ENCODE measurements around the gene DCC. TPM values are rescaled to one million over a fixed set of nuclear protein-coding genes. Genes with fewer than 3 reads are reported as not detected.

The DCC gene
- total RNA-seq, 2 donors from 2014 or later = not detected

DNA sequence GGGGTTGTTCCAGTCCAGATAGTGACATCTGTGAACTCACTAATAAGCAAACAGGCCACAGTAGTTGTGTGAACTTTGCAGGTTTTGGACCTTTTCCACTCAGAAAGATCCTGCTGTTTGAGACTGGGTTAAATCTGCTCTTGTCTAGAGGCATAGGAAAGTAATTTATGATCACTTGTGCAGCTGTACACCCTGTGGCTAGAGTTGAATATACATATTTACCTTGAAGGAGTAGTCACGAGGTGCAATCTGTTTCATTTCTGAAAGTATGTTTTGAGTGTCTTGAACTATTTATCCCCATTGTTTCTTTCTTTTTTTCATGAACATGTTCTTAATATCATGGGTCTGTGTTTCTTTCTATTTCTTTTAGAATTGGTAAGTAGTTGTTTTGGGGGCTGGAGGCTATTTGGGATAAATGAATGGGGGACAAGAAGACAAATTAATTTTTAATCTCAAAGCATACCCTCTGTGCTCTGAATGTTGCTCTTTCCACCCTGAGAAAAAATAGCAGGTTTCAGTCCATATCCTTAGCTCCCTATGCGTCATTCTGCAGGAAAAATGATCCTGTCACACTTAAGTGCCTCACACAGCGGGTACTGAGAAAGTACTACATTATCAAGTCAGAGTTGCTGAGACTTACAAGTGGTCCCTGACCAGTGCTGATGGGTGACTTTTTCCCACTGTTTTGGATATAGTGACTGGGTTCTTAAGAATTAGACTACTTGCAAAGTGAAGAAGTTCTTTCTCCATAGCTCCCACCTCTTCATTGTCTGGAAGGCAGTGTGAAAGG is 28.2 kb downstream of the DCC start:
- no peaks in the 10 kb centered on the region for H3K27me3 Mint-ChIP-seq
- no peak overlapping the region for H3K4me3 Mint-ChIP-seq
- DNase-seq (no peak), ATAC-seq (no peak)
- H3K36me3 Mint-ChIP-seq (ENCODE audit: low read depth) = peaks cover 4% of the 10 kb centered on the region
- no peaks in the 10 kb centered on the region for H3K9me3 ChIP-seq (ENCODE audit: control insufficient read depth, low read length, poor library complexity, severe bottlenecking)
- no peak overlapping the region for H3K27ac Mint-ChIP-seq
- no peaks in the 10 kb centered on the region for H3K4me1 Mint-ChIP-seq

- Mint-ChIP-seq H3K27me3 (no peaks in the 10 kb centered on the region), H3K4me1 (no peaks in the 10 kb centered on the region), H3K36me3 (ENCODE audit: low read depth) (peaks cover 4% of the 10 kb centered on the region), H3K27ac (no peak overlapping the region), H3K4me3 (no peak overlapping the region)
- no peak for ATAC-seq
- H3K9me3 ChIP-seq (ENCODE audit: control insufficient read depth, low read length, poor library complexity, severe bottlenecking) = no peaks in the 10 kb centered on the region
- DNase-seq = no peak
Measured at GRCh38 chr18:52370841-52371240, 30.8 kb downstream of the DCC start.

- no peak for ATAC-seq
- DNase-seq = no peak
- no peaks in the 10 kb centered on the region for H3K4me1 Mint-ChIP-seq
- no peaks in the 10 kb centered on the region for H3K27me3 Mint-ChIP-seq
- no peaks in the 10 kb centered on the region for H3K36me3 Mint-ChIP-seq (ENCODE audit: low read depth)
- no peaks in the 10 kb centered on the region for H3K9me3 ChIP-seq (ENCODE audit: control insufficient read depth, low read length, poor library complexity, severe bottlenecking)
- H3K4me3 Mint-ChIP-seq = no peak overlapping the region
- no peak overlapping the region for H3K27ac Mint-ChIP-seq
Measured at GRCh38 chr18:52376104-52376503, 36.1 kb downstream of the DCC start.

GRCh38 chr18:52377094-52377493 is 37.1 kb downstream of the DCC start:
- Mint-ChIP-seq H3K4me1 (no peaks in the 10 kb centered on the region), H3K36me3 (ENCODE audit: low read depth) (no peaks in the 10 kb centered on the region), H3K4me3 (no peak overlapping the region), H3K27me3 (no peaks in the 10 kb centered on the region), H3K27ac (no peak overlapping the region)
- no peak for ATAC-seq
- H3K9me3 ChIP-seq (ENCODE audit: control insufficient read depth, low read length, poor library complexity, severe bottlenecking) = no peaks in the 10 kb centered on the region
- DNase-seq = no peak

GRCh38 chr18:52386306-52386705 is 46.3 kb downstream of the DCC start:
- DNase-seq (no peak), ATAC-seq (no peak)
- no peaks in the 10 kb centered on the region for H3K27me3 Mint-ChIP-seq
- H3K9me3 ChIP-seq (ENCODE audit: control insufficient read depth, low read length, poor library complexity, severe bottlenecking) = no peaks in the 10 kb centered on the region
- H3K4me3 Mint-ChIP-seq = no peak overlapping the region
- H3K4me1 Mint-ChIP-seq = no peaks in the 10 kb centered on the region
- no peak overlapping the region for H3K27ac Mint-ChIP-seq
- no peaks in the 10 kb centered on the region for H3K36me3 Mint-ChIP-seq (ENCODE audit: low read depth)

GRCh38 chr18:52387175-52387574 is 47.2 kb downstream of the DCC start:
- no peaks in the 10 kb centered on the region for H3K36me3 Mint-ChIP-seq (ENCODE audit: low read depth)
- no peaks in the 10 kb centered on the region for H3K4me1 Mint-ChIP-seq
- no peak overlapping the region for H3K27ac Mint-ChIP-seq
- ATAC-seq (no peak), DNase-seq (no peak)
- no peak overlapping the region for H3K4me3 Mint-ChIP-seq
- no peaks in the 10 kb centered on the region for H3K9me3 ChIP-seq (ENCODE audit: control insufficient read depth, low read length, poor library complexity, severe bottlenecking)
- H3K27me3 Mint-ChIP-seq = no peaks in the 10 kb centered on the region

DNA sequence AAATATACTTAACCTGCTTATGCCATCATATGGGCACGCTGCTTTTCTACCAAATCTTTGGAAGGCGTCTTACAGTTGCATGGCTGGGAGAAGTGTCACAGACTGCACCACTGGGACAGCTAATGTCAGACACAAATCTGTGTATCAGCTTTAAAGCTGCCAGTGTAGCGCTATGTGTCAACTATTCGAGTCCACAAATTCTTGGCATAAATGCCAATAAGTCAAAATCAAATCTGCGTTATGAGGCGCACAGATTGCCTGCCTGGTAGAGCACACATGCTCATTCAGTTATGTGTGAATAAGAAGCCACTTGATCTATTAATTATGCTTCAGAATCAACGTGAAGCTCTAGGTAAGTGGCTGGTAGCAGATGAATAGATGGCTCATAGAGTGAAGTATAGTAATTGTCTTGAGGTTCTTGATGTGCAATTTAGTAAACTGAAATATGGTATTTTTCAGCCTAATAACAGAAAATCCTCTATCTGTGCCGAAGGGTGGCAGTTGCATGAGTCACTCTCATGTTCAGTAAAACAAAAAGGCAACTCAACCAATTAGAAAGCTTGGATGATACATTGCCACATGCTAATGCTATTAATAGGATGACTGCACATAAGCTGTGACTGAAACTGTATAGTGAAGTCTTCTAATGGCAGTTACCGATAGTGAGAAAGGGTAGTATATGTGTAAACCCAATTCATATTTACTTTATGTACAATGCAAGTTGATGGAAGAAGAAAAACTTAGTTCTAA is 52.0 kb downstream of the DCC start:
- no peaks in the 10 kb centered on the region for H3K4me1 Mint-ChIP-seq
- H3K4me3 Mint-ChIP-seq = no peak overlapping the region
- H3K27me3 Mint-ChIP-seq = no peaks in the 10 kb centered on the region
- no peaks in the 10 kb centered on the region for H3K9me3 ChIP-seq (ENCODE audit: control insufficient read depth, low read length, poor library complexity, severe bottlenecking)
- ATAC-seq = no peak
- H3K36me3 Mint-ChIP-seq (ENCODE audit: low read depth) = no peaks in the 10 kb centered on the region
- DNase-seq = no peak
- H3K27ac Mint-ChIP-seq = no peak overlapping the region

GRCh38 chr18:52394602-52395001 is 54.6 kb downstream of the DCC start:
- no peak overlapping the region for H3K27ac Mint-ChIP-seq
- H3K4me1 Mint-ChIP-seq = no peaks in the 10 kb centered on the region
- no peak for DNase-seq
- no peak overlapping the region for H3K4me3 Mint-ChIP-seq
- no peaks in the 10 kb centered on the region for H3K36me3 Mint-ChIP-seq (ENCODE audit: low read depth)
- no peaks in the 10 kb centered on the region for H3K9me3 ChIP-seq (ENCODE audit: control insufficient read depth, low read length, poor library complexity, severe bottlenecking)
- no peak for ATAC-seq
- no peaks in the 10 kb centered on the region for H3K27me3 Mint-ChIP-seq

- Mint-ChIP-seq H3K27me3 (no peaks in the 10 kb centered on the region), H3K27ac (no peak overlapping the region), H3K4me1 (no peaks in the 10 kb centered on the region), H3K36me3 (ENCODE audit: low read depth) (no peaks in the 10 kb centered on the region), H3K4me3 (no peak overlapping the region)
- no peak for DNase-seq
- no peak for ATAC-seq
- no peaks in the 10 kb centered on the region for H3K9me3 ChIP-seq (ENCODE audit: control insufficient read depth, low read length, poor library complexity, severe bottlenecking)
Measured at GRCh38 chr18:52395146-52395852, 55.3 kb downstream of the DCC start.

DNA sequence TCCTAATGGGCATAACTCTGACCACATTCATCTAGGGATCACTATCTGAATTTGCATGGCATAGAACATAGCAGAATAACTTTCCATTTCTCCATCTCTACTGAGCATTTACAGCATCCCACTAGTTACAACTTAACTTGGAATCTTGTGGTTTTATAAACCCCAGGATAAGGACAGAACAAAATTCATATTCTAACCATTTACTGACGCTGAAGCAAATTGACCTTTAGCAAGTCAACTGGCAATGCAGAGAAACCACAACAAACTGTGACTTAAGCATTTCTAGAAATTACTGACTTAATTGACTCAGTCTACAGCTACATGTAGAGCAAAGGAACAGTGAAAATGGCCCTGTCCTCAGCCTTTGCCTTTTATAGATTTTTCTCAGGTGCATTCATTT is 61.2 kb downstream of the DCC start:
- Mint-ChIP-seq H3K4me3 (no peak overlapping the region), H3K4me1 (no peaks in the 10 kb centered on the region)

GRCh38 chr18:52402814-52403213 is 62.8 kb downstream of the DCC start:
- Mint-ChIP-seq H3K4me1 (no peaks in the 10 kb centered on the region), H3K36me3 (ENCODE audit: low read depth) (no peaks in the 10 kb centered on the region), H3K27ac (no peak overlapping the region), H3K27me3 (no peaks in the 10 kb centered on the region), H3K4me3 (no peak overlapping the region)
- ATAC-seq = no peak
- no peak for DNase-seq
- no peaks in the 10 kb centered on the region for H3K9me3 ChIP-seq (ENCODE audit: control insufficient read depth, low read length, poor library complexity, severe bottlenecking)

More for the DNA sequence above, 61.2 kb downstream of the DCC start:
- H3K27me3 Mint-ChIP-seq = no peaks in the 10 kb centered on the region
- no peaks in the 10 kb centered on the region for H3K36me3 Mint-ChIP-seq (ENCODE audit: low read depth)
- DNase-seq (no peak), ATAC-seq (no peak)
- H3K27ac Mint-ChIP-seq = no peak overlapping the region
- H3K9me3 ChIP-seq (ENCODE audit: control insufficient read depth, low read length, poor library complexity, severe bottlenecking) = no peaks in the 10 kb centered on the region

- H3K9me3 ChIP-seq (ENCODE audit: control insufficient read depth, low read length, poor library complexity, severe bottlenecking) = no peaks in the 10 kb centered on the region
- no peaks in the 10 kb centered on the region for H3K27me3 Mint-ChIP-seq
- no peaks in the 10 kb centered on the region for H3K4me1 Mint-ChIP-seq
- H3K4me3 Mint-ChIP-seq = no peak overlapping the region
- no peaks in the 10 kb centered on the region for H3K36me3 Mint-ChIP-seq (ENCODE audit: low read depth)
- no peak for DNase-seq
- H3K27ac Mint-ChIP-seq = no peak overlapping the region
- no peak for ATAC-seq
Measured at GRCh38 chr18:52403291-52404021, 63.5 kb downstream of the DCC start.

DNA sequence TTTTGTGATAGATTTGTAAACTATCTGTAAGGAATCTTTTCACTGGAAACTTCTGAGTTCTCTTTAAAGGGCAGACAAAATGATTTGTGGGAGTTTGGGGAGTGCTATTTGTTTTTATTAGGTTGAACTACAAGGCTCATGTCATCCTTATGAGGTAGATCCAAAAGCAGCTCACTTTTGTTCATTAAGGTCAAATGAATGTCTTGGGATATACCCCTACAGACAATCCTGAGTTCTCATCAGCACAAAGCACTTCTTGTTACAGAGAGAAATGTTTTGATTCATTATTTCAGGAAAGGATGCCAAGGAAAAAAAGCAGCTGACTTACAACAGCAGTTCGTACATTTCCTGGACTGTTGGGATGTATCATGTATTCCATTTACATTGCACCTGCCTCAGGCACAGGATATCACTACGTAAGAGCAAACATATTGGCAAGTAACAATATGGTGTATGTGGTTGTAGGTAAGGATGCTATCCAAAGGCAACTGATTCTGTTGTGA is 68.9 kb downstream of the DCC start:
- Mint-ChIP-seq H3K27me3 (no peaks in the 10 kb centered on the region), H3K36me3 (ENCODE audit: low read depth) (no peaks in the 10 kb centered on the region), H3K4me1 (no peaks in the 10 kb centered on the region), H3K4me3 (no peak overlapping the region), H3K27ac (no peak overlapping the region)
- no peaks in the 10 kb centered on the region for H3K9me3 ChIP-seq (ENCODE audit: control insufficient read depth, low read length, poor library complexity, severe bottlenecking)
- ATAC-seq = no peak
- no peak for DNase-seq
